H9 (cell line): ENCODE data around the gene CRACDL. TPM values are rescaled to one million over a fixed set of nuclear protein-coding genes. Genes with fewer than 3 reads are reported as not detected.

ENCODE experiments used
- DNase-seq: peaks from one replicate; pipeline ENCODE4 v3.0.0-alpha.2; 2017
- H2AFZ ChIP-seq: one replicate; pipeline ENCODE4 v1.6.1; 2013; ENCODE audit warnings: mild to moderate bottlenecking, low read length, control low read depth, moderate library complexity
- H2AK5ac ChIP-seq: 2 replicates; pipeline ENCODE4 v1.6.1; 2013; ENCODE audit warnings: low read length, control low read depth, mixed read lengths; ENCODE audit not compliant: insufficient read length
- H2BK120ac ChIP-seq: one replicate; pipeline ENCODE4 v1.6.1; 2013; ENCODE audit warnings: low read depth, mild to moderate bottlenecking, low read length, control low read depth, inconsistent platforms; ENCODE audit not compliant: poor library complexity, severe bottlenecking
- H2BK12ac ChIP-seq: 2 replicates; pipeline ENCODE4 v1.6.1; 2013; ENCODE audit warnings: low read length, control low read depth, mixed read lengths, low read depth; ENCODE audit not compliant: insufficient read length
- H2BK15ac ChIP-seq: 2 replicates; pipeline ENCODE4 v1.6.1; 2013; ENCODE audit warnings: low read depth, low read length, control low read depth
- H2BK20ac ChIP-seq: one replicate; pipeline ENCODE4 v1.6.1; 2013; ENCODE audit warnings: low read depth, mild to moderate bottlenecking, low read length, control low read depth, inconsistent platforms; ENCODE audit not compliant: poor library complexity, severe bottlenecking
- H2BK5ac ChIP-seq: 2 replicates; pipeline ENCODE4 v1.6.1; 2013; ENCODE audit warnings: low read length, control low read depth, mixed read lengths; ENCODE audit not compliant: insufficient read length
- H3K14ac ChIP-seq: 2 replicates; pipeline ENCODE4 v1.6.1; 2013; ENCODE audit warnings: low read length, control low read depth; ENCODE audit not compliant: insufficient read depth
- H3K18ac ChIP-seq: 2 replicates; pipeline ENCODE4 v1.6.1; 2013; ENCODE audit warnings: low read depth, mild to moderate bottlenecking, mixed read lengths, low read length, control low read depth; ENCODE audit not compliant: insufficient read length
- H3K23ac ChIP-seq: 2 replicates; pipeline ENCODE4 v1.6.1; 2013; ENCODE audit warnings: low read length, control low read depth, mixed read lengths, low read depth; ENCODE audit not compliant: insufficient read length
- H3K23me2 ChIP-seq: 2 replicates; pipeline ENCODE4 v1.6.1; 2013; ENCODE audit warnings: low read depth, mild to moderate bottlenecking, mixed read lengths, low read length, control low read depth; ENCODE audit not compliant: insufficient read length, poor library complexity, severe bottlenecking
- H3K27ac ChIP-seq: 2 replicates; pipeline ENCODE4 v1.5.1; 2013; ENCODE audit warnings: low read length, control low read depth, mixed read lengths, low read depth; ENCODE audit not compliant: insufficient read length
- H3K27me3 ChIP-seq: 2 replicates; pipeline ENCODE4 v1.6.1; 2013; ENCODE audit warnings: low read length, control low read depth, inconsistent platforms; ENCODE audit not compliant: insufficient read depth
- H3K4ac ChIP-seq: 2 replicates; pipeline ENCODE4 v1.6.1; 2013; ENCODE audit warnings: low read depth, mild to moderate bottlenecking, control low read depth, inconsistent platforms, low read length, moderate library complexity
- H3K4me1 ChIP-seq: 2 replicates; pipeline ENCODE4 v1.6.1; 2013; ENCODE audit warnings: low read length, control low read depth, inconsistent platforms; ENCODE audit not compliant: insufficient read depth
- H3K4me2 ChIP-seq: 2 replicates; pipeline ENCODE4 v1.6.1; 2013; ENCODE audit warnings: low read length, control low read depth, mixed read lengths; ENCODE audit not compliant: insufficient read length, insufficient read depth
- H3K56ac ChIP-seq: 2 replicates; pipeline ENCODE4 v1.6.1; 2013; ENCODE audit warnings: low read depth, mild to moderate bottlenecking, mixed read lengths, low read length, control low read depth; ENCODE audit not compliant: insufficient read length
- H3K79me1 ChIP-seq: 2 replicates; pipeline ENCODE4 v1.6.1; 2013; ENCODE audit warnings: low read depth, mild to moderate bottlenecking, moderate library complexity, low read length, control low read depth, inconsistent platforms; ENCODE audit not compliant: insufficient read depth, poor library complexity, severe bottlenecking
- H3K79me2 ChIP-seq: 2 replicates; pipeline ENCODE4 v1.6.1; 2013; ENCODE audit warnings: low read length, control low read depth, inconsistent platforms; ENCODE audit not compliant: insufficient read depth
- H3K9ac ChIP-seq: 2 replicates; pipeline ENCODE4 v1.6.1; 2013; ENCODE audit warnings: low read length, control low read depth, mixed read lengths; ENCODE audit not compliant: insufficient read length; ENCODE audit errors: extremely low read depth
- H3K9me3 ChIP-seq: one replicate; pipeline ENCODE4 v1.6.1; 2013; ENCODE audit warnings: low read depth, low read length, inconsistent platforms; ENCODE audit not compliant: control insufficient read depth
- H3T11ph ChIP-seq: one replicate; pipeline ENCODE4 v1.6.1; 2013; ENCODE audit warnings: mild to moderate bottlenecking, low read length, control low read depth, inconsistent platforms
- H4K20me1 ChIP-seq: one replicate; pipeline ENCODE4 v1.6.1; 2013; ENCODE audit not compliant: control insufficient read depth, insufficient read length, insufficient read depth
- H4K5ac ChIP-seq: 2 replicates; pipeline ENCODE4 v1.6.1; 2013; ENCODE audit warnings: low read depth, mild to moderate bottlenecking, mixed read lengths, low read length, control low read depth; ENCODE audit not compliant: insufficient read length
- H4K8ac ChIP-seq: replicated peaks from 2 replicates; pipeline ENCODE4 v1.6.1; 2013; ENCODE audit warnings: low read length, control low read depth, mixed read lengths, low read depth; ENCODE audit not compliant: insufficient read length
- H4K91ac ChIP-seq: 2 replicates; pipeline ENCODE4 v1.6.1; 2013; ENCODE audit warnings: low read depth, mild to moderate bottlenecking, moderate library complexity, mixed read lengths, low read length, control low read depth; ENCODE audit not compliant: insufficient read length
- H3K27ac Mint-ChIP-seq, 3 experiments: 2 replicates in 2 of 3; 3 replicates in 1 of 3; pipeline ENCODE4 v1.8.0; 2020 to 2021; ENCODE audit warnings: mixed read lengths in 3 of 3, mild to moderate bottlenecking in 1 of 3, moderate library complexity in 1 of 3
- H3K27me3 Mint-ChIP-seq: 2 replicates; pipeline ENCODE4 v1.8.0; 2021; ENCODE audit warnings: low read depth, mild to moderate bottlenecking, moderate library complexity, mixed read lengths
- H3K36me3 Mint-ChIP-seq, 3 experiments: 2 replicates in 2 of 3; 3 replicates in 1 of 3; pipeline ENCODE4 v1.8.0; 2020 to 2021; ENCODE audit warnings: low read depth in 3 of 3, mixed read lengths in 3 of 3; ENCODE audit not compliant: insufficient read depth in 1 of 3
- H3K4me1 Mint-ChIP-seq, 2 experiments: 2 replicates each; pipeline ENCODE4 v1.8.0; 2020; ENCODE audit warnings: mixed read lengths in 2 of 2
- H3K4me3 Mint-ChIP-seq, 2 experiments: 2 replicates in 1 of 2; 3 replicates in 1 of 2; pipeline ENCODE4 v1.8.0; 2020 to 2021; ENCODE audit warnings: mild to moderate bottlenecking in 2 of 2, mixed read lengths in 2 of 2, moderate library complexity in 1 of 2
- H3K9me3 Mint-ChIP-seq, 2 experiments: 2 replicates in 1 of 2; 3 replicates in 1 of 2; pipeline ENCODE4 v1.8.0; 2020; ENCODE audit warnings: mild to moderate bottlenecking in 2 of 2, mixed read lengths in 2 of 2, moderate library complexity in 1 of 2
- WGBS: extraction: QIAGEN DNeasy Blood & Tissue Kit; methylation state at CpG from one replicate; pipeline ENCODE4 v1.1.7; 2013; ENCODE audit warnings: missing lambda C conversion rate, low lambda C conversion rate, mixed read lengths; ENCODE audit not compliant: insufficient read length; ENCODE audit errors: extremely low coverage; 5-methylcytosine and 5-hydroxymethylcytosine counted together
- total RNA-seq: library from RNA; stranded (reverse); gene quantifications from 2 replicates; pipeline ENCODE4 v1.2.1, GENCODE V29; 2021
- TF ChIP-seq, protein P1 (sequence below): fragments of 200-600 bp; sonication (generic); conservative IDR thresholded peaks from 3 replicates; pipeline ENCODE4 v1.8.0; 2021; ENCODE audit warnings: antibody characterized with exemption, mild to moderate bottlenecking

Gene CRACDL
- total RNA-seq, 1 experiment from 2014 or later: 0.48 TPM

DNA sequence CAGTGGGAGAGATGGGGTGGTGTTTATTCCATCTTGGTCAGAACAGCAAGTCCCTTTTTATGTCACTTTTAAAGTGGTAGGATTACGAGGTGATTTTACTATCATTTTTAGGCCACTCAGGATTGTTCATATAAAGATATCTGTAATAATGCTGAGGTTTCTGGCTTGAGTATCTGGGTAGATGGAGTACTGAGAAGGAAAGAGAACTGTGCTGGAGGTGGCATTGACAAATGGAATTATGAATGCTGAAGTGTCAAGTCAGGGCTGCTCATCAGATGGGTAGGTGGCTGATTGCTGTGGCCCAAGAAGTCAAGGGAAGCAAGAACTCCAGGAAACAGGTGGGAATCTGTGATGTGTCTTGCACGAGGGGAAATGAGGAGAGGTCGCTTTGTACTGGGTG, 119.7 kb downstream of the CRACDL start:
- Histone ChIP-seq H3K27me3 (peaks cover 2% of the 10 kb centered on the region; the same call in 1 of the 2 replicates), H3K4ac (no peak overlapping the region), H3K4me2 (no peak overlapping the region), H4K8ac (no peak overlapping the region), H3K18ac (no peak overlapping the region), H2BK15ac (no peak overlapping the region), H2BK20ac (no peak overlapping the region), H3K4me1 (no peaks in the 10 kb centered on the region), H2BK5ac (no peak overlapping the region), H3K23me2 (no peaks in the 10 kb centered on the region), H3K9ac (no peak overlapping the region), H3K27ac (no peak overlapping the region), H3T11ph (no peak overlapping the region), H3K9me3 (no peaks in the 10 kb centered on the region), H3K56ac (no peak overlapping the region), H2BK120ac (no peak overlapping the region), H3K79me1 (no peaks in the 10 kb centered on the region), H2AK5ac (no peak overlapping the region), H4K91ac (no peak overlapping the region), H3K79me2 (no peaks in the 10 kb centered on the region), H2BK12ac (no peak overlapping the region), H3K23ac (no peak overlapping the region), H2AFZ (no peak overlapping the region), H4K5ac (no peak overlapping the region), H4K20me1 (no peaks in the 10 kb centered on the region), H3K14ac (no peak overlapping the region)
- Mint-ChIP-seq H3K4me3 (no peak overlapping the region; a peak in 1 of 5 replicates), H3K27me3 (peaks cover 26% of the 10 kb centered on the region), H3K9me3 (peaks cover 0 to 5% of the 10 kb centered on the region in 2 experiments; a peak in 3 of 5 replicates), H3K36me3 (no peaks in the 10 kb centered on the region), H3K4me1 (no peaks in the 10 kb centered on the region), H3K27ac (no peak overlapping the region)
- WGBS: no CpG with 5 or more reads among the region's 3 CpGs
- TF ChIP-seq, protein P1, sequence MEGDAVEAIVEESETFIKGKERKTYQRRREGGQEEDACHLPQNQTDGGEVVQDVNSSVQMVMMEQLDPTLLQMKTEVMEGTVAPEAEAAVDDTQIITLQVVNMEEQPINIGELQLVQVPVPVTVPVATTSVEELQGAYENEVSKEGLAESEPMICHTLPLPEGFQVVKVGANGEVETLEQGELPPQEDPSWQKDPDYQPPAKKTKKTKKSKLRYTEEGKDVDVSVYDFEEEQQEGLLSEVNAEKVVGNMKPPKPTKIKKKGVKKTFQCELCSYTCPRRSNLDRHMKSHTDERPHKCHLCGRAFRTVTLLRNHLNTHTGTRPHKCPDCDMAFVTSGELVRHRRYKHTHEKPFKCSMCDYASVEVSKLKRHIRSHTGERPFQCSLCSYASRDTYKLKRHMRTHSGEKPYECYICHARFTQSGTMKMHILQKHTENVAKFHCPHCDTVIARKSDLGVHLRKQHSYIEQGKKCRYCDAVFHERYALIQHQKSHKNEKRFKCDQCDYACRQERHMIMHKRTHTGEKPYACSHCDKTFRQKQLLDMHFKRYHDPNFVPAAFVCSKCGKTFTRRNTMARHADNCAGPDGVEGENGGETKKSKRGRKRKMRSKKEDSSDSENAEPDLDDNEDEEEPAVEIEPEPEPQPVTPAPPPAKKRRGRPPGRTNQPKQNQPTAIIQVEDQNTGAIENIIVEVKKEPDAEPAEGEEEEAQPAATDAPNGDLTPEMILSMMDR: no peak
- DNase-seq: no peak
